GM19193 (cell line): ENCODE data around the gene KIF11.

Source experiments
- POLR2A ChIP-seq: IDR thresholded peaks from 4 replicates; pipeline ENCODE4 v1.6.1; 2011; ENCODE audit not compliant: insufficient read depth, insufficient read length; ENCODE audit errors: extremely low read depth

The KIF11 gene

GRCh38 chr10:92638037-92638436, 45.1 kb downstream of the KIF11 start:
- no peak for TF ChIP-seq POLR2A

- TF ChIP-seq POLR2A = no peak
Measured at GRCh38 chr10:92640107-92640506, 47.2 kb downstream of the KIF11 start.

GRCh38 chr10:92641492-92641891, 48.6 kb downstream of the KIF11 start:
- no peak for TF ChIP-seq POLR2A

DNA sequence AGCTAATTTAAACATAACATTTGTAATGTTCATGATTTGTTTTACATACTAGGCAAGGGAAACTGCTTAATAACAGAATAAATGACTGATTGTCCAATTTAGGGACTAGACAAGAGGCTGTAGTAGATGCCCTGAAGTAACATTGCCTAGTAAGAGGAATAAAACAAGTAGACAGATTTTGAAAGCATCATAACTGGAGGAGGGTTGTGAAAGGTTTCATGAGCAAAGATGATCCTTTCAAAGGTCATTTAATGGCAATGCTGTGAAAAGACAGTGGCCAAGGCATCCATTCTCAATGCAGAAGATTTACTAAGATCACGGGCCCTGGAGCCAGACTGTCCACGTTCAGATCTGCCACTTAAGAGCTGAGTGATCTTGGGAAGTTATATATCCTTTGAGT, 52.0 kb downstream of the KIF11 start:
- TF ChIP-seq POLR2A = no peak

DNA sequence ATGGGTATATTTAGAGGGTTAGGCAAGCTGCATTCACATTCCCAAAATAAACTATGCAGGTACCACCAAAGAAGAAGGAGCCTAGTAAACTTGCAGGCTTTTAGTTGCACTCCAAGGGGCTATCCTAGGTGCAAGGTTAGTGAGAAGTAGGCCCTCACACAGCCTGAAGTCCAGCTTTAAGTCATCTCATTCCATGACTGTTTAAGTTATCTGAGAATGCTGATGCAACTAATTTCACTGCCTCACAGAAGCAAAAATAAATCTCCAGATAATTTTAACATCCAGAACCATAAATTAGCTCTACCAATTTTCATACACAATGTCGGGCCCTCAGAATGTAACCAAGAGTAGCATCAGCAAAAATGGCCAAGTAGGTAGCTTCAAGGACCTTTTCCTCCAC, 62.5 kb downstream of the KIF11 start:
- no peak for TF ChIP-seq POLR2A

- no peak for TF ChIP-seq POLR2A
Measured at GRCh38 chr10:92656266-92656961, 63.5 kb downstream of the KIF11 start.

DNA sequence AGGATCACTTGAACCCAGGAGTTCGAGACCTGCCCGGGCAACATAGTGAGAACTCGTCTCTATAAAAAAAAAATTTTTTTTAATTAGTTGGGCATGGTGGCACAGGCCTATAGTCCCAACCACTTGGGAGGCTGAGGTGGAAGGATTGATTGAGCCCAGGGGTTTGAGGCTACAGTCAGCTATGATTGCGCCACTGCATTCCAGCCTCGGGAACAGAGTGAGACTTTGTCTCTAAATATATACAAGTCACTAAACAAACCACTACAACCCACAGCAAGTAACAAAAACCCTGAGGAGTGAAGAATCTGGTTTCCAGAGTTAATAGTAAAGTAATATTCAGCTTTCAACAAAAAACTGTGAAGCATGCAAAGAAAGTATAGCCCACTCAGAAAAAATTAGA, 64.1 kb downstream of the KIF11 start:
- no peak for TF ChIP-seq POLR2A

- TF ChIP-seq POLR2A = no peak
Measured at GRCh38 chr10:92662848-92663247, 69.9 kb downstream of the KIF11 start.

DNA sequence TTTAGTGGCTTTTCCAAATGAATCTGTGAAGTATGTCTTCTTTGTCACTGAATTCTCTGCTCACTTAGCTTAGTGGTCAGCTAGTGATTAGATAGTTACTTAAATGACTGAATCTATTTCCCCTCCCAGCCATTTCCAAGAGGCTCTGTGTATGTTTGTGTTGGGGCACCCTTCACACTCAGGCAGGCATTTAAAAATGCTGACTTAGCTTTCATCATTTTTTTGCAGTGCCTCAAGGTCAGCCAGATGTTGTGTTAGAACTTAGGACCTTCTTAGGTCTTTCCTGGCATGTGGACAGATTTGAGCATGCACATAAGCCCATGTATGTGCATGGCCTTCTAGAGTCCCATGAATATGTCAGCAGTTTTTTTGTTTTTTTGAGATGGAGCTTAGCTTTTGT, 71.4 kb downstream of the KIF11 start:
- TF ChIP-seq POLR2A = no peak

DNA sequence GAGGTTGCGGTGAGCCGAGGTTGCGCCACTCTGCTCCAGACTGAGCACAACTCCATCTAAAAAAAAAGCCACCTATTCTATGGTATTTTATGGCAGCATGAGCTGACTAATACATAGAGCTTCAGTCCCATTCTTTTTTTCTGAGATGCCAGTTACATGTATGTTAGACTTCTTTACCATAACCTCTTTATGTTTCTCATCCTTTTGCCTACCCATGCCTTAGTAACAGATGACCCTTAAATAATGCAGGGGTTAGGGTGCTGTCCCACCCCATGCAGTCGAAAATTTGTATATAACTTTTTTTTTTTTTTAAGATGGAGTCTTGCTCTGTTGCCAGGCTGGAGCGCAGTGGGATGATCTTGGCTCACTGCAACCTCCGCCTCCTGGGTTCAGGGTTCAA, 74.1 kb downstream of the KIF11 start:
- TF ChIP-seq POLR2A = no peak

DNA sequence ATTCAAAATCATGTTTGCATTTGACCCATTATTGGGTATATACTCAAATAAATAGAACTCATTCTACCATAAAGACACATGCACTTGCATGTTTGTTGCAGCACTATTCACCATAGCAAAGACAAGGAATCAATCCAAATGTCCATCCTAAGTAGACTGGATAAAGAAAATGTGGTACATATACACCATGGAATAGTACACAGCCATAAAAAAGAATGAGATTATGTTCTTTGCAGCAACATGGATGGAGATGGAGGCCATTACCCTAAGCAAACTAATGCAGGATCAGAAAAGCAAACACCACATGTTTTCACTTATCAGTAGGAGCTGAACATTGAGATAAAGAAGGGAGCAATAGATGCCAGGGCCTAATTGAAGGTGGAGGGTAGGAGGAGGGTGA, 84.8 kb downstream of the KIF11 start:
- TF ChIP-seq POLR2A = no peak

DNA sequence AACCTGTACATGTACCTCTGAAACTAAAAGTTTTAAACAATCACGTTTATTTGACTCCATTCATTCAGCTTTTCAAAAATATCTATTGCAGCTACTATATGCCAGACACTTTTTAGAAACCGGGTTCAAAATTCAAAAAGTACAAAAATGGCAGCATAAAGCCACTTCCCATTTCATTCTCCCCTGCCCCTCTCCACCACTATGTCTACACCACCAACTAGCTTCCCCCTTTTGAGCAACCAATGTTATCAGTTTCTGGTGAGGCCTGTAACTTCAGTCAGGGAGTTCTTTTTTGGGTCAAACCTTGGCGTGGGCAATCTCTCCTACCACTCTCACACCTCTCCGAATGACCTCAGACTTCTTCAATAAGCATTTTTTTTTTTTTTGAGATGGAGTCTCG, 85.3 kb downstream of the KIF11 start:
- no peak for TF ChIP-seq POLR2A

DNA sequence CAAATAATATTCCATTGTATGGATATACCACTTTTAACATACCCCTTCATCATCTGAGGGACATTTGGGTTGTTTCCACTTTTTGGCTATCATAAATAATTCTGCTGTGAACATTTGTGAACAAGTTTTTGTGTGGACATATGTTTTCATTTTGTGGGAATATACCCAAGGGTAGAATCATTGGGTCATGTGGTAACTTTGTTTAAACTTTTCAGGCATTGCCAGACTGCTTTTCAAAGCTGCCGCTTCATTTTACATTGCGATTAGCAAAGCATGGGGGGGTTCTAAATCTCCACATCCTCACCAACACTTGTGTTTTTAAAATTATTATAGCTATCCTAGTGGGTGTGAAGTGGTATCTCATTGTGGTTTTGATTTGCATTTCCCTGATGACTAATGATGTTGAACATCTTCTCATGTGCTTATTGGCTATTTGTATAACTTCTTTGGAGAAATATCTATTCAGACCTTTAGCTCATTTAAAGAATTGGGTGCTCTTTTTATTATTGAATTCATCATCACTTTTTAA, 88.4 kb downstream of the KIF11 start:
- TF ChIP-seq POLR2A = no peak

- no peak for TF ChIP-seq POLR2A
Measured at GRCh38 chr10:92688573-92688926, 95.6 kb downstream of the KIF11 start.

DNA sequence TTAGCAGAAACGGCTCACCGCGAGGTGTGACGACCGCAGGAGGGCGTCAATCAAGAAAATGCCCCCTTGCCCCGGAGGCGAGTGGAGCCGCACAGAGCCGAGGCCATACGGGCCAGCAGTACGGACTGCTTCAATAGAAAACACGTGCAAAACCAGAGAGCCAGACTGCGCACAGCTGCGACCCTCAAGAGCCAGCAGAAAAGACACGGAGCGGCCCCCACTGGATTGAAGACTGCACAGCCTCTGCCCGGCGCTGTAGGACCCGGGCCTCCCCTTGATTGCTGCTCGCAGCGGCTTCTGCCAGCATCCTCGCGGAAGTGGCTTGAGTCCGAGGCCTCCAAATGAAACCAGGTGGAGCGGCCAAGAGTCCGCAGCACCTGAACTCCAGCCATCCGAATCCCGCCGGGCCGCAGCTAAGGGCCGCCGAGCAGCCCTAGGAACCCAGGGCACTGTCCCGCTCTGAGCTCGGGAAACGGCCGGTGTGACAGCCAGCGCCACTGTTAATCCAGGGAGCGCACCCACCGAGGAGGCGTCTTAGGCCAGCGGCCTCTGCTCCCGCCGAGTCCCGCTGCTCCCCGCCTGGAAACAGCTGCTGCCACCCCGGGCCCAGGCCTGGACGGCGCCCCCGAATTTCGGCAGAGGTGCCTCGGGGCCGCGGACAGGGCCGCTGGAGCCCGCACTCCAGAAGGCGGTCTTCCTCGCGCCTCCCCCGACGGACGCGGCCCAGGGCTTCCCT, 96.2 kb downstream of the KIF11 start:
- no peak for TF ChIP-seq POLR2A

DNA sequence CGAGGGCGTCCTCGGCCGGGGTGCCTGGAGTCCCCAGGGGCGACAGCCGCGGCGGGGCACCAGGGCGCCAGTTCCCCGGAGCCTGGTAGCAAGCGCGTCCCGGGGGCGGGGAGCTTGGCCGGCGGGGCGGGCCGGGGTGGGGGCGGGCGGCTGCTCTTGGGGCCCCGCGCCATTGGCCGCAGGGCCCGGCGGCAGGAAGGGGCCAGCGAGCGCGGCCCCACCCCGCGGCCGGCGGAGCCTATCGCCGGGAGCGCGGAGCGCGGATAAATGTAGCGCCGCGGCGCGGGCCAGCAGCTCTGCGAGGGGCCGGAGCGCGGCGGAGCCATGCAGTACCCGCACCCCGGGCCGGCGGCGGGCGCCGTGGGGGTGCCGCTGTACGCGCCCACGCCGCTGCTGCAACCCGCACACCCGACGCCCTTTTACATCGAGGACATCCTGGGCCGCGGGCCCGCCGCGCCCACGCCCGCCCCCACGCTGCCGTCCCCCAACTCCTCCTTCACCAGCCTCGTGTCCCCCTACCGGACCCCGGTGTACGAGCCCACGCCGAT, 96.8 kb downstream of the KIF11 start, which contains the start of gene HHEX:
Gene HHEX, plus strand, starts transcription at position 293 of the 548 bp plus-strand sequence. Its CDS starts 32 bp downstream, at position 325.
- TF ChIP-seq POLR2A = no peak

DNA sequence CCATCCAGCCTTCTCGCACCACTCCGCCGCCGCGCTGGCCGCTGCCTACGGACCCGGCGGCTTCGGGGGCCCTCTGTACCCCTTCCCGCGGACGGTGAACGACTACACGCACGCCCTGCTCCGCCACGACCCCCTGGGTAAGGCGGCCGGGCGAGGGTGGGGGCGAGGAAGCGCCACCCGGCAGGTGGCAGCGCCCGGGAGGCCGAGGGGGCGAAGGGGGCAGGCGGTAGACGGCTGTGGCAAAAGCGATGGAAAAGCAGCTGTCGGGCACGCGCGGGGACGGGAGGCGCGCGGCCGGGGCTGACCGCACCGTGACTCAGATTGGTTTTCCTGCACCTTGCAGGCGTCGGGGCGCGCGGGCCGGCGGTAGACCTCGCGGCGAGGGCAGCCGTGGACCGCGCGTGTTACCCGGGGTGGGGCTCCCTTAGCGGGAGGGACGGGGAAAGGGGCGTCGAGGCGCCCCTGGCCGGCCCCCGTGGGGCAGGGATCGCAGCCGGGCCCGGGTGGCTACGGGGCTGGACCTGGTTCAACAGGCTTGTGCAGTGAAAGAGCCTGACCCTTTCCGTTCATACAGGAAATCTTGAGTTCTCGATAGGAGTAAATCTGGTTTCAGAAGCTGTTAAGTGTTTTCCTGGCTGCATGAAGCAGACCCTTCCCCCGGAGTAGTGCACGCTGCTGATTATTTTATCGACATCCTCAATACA, 97.4 kb downstream of the KIF11 start:
- no peak for TF ChIP-seq POLR2A
